GM18502 (cell line): ENCODE data around the gene ATAD3B.
"Not testable (repeated sequence)": the region's sequence is repeated elsewhere in the genome, so short reads cannot be mapped to it uniquely, and the experiment has no call there.

Source experiments
- ATAC-seq: cut with Tn5 transposase; IDR thresholded peaks from one replicate; pipeline ENCODE4 v1.9.1; 2021; ENCODE audit warnings: mild to moderate bottlenecking; ENCODE audit not compliant: unreplicated experiment, poor library complexity

The ATAD3B gene

DNA sequence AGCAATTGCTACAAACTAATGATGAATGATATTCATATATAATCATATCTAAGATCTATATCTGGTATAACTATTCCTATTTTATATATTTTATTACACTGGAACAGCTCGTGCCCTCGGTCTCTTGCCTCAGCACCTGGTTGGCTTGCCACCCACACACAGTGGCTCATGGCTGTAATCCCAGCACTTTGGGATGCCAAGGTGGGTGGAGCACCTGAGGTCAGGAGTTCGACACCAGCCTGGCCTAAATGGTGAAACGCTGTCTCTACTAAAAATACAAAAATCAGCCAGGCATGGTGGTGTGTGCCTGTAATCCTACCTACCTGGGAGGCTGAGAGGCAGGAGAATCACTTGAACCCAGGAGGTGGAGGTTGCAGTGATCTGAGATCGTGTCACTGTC is 34.2 kb downstream of the ATAD3B start:
- not testable (repeated sequence) for ATAC-seq

GRCh38 chr1:1507305-1507704 is 35.7 kb downstream of the ATAD3B start:
- ATAC-seq: no peak

DNA sequence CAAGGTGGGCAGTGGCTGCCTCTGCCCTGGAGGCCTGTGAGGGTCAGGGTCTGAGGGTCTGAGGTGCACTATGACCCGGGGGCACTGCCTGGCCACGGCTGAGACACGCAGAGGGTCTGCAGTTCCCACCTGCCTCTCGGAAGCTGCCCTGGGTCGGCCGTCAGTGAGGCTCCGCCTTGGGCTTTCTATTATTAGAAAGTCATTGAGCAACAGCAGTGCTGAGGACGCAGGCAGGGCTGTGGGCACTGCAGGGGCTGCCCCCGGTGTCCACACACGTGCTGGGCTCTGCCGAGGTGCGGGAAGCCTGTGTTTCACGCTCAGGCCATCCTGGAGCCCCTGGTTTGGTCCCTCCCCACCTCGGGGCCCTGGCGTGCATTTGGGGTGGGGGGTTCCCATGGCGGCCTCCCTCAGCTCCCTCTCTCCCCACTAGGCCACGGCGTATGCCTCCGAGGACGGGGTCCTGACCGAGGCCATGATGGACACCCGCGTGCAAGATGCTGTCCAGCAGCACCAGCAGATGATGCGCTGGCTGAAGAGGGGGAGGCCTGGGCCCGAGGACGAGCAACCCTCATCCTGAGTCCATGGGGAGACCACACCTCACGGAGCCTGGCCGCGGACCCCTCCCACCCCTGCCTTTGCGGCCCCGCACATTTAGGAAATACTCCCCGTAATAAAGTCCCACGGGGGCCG is 37.4 kb downstream of the ATAD3B start:
- not testable (repeated sequence) for ATAC-seq

GRCh38 chr1:1509465-1509850 is 37.9 kb downstream of the ATAD3B start:
- ATAC-seq: not testable (repeated sequence)

DNA sequence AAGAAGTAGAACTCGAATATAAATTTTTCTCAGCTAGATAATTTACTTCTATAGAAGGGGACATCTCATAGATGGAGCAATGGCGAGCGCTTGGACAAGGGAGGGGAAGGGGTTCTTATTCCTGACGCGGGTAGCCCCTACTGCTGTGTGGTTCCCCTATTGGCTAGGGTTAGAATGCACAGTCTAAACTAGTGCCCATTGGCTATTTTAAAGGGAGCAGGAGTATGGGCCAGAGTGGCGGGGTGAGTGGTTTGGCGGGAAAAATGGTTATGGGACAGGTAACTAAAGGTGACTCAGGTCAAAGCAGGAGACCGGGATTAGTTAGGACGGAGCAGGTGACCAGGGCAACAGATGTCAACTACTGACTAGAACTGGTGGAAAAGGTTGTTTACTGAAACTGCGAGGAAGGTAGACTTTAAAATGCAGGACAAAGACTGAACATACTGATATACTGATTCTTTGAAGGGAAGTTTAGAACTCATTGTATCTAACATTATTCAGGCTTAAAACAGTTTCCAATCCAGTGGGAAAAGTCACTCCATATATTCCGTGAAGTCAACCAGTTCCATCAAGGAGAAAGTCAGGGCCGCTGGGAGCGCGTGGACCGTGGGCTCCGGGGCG is 39.5 kb downstream of the ATAD3B start:
- no peak for ATAC-seq

- ATAC-seq: peak; percentile 85
Observed at GRCh38 chr1:1511533-1512285, 40.1 kb downstream of the ATAD3B start, which contains the start of gene ATAD3A. TSS of gene ATAD3A (plus strand) at chr1:1512162. CDS start at chr1:1512269, 107 bp downstream.

- peak; percentile 12 for ATAC-seq
Observed at GRCh38 chr1:1512425-1512824, 40.9 kb downstream of the ATAD3B start.

DNA sequence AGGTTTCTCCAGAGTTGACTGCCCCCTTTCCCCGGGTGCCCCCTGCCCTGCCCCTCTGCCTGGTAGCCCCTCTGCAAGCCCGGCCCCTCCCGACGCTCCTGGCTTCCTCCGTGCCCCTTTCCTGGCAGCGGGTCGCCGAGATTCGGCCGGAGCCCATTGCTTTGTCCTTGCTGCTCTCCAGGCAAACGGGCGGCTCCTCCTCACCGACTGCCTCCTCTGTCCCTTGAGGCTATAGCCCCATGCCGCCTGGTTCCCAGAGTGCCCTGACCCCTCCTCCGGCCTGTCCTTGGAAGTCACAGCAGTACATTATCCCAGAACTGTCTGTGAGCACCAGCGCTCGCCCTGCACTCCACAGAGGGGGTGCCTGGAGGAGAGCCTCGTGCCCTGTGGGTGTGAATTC is 42.1 kb downstream of the ATAD3B start:
- not testable (repeated sequence) for ATAC-seq

- ATAC-seq: not testable (repeated sequence)
Observed at GRCh38 chr1:1514376-1514775, 42.8 kb downstream of the ATAD3B start.

GRCh38 chr1:1516923-1517322 is 45.4 kb downstream of the ATAD3B start:
- ATAC-seq: not testable (repeated sequence)

GRCh38 chr1:1517973-1518620 is 46.5 kb downstream of the ATAD3B start:
- no peak for ATAC-seq

DNA sequence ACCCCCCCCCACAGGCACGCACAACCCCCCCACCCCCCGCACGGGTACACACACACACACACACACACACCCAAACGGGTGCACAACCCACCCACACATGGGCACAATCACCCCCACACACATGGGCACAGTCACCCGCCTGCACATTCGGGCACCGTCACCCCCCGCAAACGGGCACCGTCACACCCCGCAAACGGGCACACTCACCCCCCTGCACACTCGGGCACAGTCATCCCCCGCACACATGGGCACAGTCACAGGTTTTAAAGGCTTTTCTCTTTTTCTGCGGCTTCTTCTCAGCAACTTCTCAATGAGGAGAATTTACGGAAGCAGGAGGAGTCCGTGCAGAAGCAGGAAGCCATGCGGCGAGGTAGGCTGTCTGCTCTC is 47.0 kb downstream of the ATAD3B start:
- not testable (repeated sequence) for ATAC-seq

DNA sequence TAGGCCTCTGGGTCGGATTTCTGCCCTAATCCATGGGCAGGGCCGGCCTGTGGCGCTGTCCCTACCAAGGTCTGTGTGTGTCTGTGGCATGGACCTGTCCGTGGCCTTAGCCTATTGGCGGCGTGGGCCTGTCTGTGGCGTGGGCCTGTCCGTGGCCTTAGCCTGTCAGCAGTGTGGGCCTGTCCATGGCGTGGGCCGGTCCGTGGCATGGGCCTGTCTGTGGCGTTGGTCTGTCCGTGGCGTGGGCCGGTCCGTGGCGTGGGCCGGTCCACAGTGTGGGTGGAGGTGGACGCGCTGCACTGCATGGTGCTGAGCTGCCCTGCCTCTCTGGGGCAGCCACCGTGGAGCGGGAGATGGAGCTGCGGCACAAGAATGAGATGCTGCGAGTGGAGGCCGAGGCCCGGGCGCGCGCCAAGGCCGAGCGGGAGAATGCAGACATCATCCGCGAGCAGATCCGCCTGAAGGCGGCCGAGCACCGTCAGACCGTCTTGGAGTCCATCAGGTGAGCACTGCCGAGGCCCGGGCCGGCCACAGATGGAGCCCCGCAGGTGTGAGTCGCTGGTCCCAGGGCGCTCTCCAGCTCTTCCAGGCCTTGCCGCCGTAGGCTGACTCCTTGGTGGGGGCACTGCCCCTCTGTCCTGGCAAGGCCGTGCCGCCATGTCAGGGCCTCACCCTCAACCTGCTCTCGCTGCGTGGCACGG is 48.4 kb downstream of the ATAD3B start:
- ATAC-seq: not testable (repeated sequence)

DNA sequence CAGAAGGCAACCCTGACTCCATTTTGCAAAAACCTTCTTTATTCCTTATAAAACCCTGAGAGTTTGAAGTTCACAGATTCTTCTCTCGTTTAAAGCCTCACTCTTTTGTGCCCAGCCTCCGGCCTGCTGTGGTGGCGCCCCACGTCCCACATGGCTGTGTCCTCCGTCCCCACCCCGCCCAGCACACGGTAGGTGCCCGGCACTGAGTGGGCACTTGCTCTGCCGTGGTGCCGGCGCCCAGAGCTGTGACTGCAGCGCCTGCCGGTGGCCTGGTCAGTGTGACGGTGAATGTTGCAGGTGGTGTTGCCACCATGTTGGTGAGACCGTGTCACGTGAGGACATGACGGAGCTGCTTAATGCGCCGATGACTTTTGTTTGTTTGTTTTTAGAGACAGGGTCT is 49.8 kb downstream of the ATAD3B start:
- ATAC-seq: no peak

- ATAC-seq: not testable (repeated sequence)
Observed at GRCh38 chr1:1522536-1522935, 51.0 kb downstream of the ATAD3B start.

DNA sequence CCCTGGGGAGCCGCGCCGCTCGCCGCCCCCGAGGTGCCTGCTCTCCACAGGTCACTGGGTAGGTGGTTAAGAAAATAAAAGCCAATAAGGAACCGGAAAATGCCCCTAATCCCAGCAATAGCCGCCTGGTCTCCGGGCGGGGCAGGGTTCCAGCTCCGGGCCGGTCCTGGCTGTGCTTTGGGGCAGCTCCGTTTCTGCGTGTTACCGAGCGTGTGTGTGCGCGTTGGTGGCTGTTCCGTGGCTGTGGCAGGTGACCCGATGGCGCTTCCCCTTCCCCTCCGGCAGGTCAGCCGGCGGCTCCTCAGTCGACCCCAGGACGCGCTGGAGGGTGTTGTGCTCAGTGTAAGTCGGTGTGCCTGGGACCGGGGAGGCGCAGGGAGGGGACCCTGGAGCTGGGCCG is 51.7 kb downstream of the ATAD3B start:
- ATAC-seq: not testable (repeated sequence)

DNA sequence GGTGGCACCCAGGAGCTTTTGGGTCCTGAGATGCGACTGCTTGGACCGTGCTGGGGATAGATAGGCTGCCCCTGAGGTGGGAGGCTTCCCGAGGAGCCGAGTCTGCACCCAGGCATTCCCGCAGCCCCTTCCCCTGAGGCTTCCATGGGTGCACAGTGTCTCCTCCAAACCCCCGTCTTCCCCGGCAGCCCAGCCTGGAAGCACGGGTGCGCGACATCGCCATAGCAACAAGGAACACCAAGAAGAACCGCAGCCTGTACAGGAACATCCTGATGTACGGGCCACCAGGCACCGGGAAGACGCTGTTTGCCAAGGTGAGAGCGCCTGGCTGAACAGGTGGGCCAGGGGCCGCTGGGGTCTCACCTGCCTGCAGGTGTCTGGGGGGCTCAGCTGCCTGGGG is 52.1 kb downstream of the ATAD3B start:
- ATAC-seq: not testable (repeated sequence)

DNA sequence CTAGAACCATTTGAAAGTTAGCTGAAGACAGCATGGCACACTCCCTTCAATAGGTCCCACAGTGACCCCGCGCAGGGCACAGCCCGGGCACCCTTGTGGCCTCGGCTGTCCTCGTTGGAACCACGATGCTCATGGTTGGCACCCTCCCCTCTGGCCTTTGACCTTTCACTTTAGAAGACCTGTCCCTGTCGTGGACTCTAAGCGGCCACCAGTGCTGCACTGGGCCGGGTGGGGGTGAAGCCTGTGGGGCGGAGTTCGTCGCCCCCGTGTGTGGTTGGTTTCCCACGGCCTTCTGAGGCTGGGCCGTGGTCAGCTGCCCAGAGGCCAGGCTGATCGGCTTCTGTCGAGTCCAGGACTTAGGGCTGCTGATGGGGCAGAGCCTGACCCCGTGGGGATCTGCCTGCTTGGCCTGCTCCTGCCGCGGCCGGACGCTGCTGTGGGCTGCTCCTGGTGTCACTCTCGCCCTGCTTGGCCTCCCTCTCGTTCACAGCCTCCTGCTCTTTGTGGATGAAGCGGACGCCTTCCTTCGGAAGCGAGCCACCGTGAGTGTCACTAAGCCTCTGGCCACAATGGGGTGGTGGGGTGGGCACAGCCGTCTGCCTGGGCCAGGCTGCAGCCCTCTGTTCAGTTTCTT is 53.3 kb downstream of the ATAD3B start:
- ATAC-seq: not testable (repeated sequence)

DNA sequence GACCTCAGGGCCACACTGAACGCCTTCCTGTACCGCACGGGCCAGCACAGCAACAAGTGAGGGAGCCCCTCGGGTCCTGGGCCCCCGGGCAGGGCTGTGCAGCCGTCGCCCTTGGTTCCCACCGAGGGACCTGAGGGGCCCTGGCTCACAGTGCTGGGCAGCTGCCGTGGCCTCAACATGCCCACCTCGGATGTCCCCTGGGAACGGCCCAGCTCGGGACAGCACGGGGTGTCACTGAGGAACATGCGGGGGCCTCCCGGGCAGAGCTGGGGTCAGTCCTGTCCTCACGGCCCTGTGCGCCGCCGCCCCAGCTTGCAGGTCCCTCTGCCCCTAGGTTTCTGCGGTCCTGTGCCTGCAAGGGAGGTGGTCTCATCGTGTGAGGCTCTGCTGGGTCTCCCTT is 54.9 kb downstream of the ATAD3B start:
- ATAC-seq: not testable (repeated sequence)
